Hepatocyte (in vitro differentiated cells): Measurements from ENCODE around the gene OSBPL3. TPM values are rescaled to one million over a fixed set of nuclear protein-coding genes. Genes with fewer than 3 reads are reported as not detected.

ENCODE experiments used
- DNase-seq: peaks from one replicate; pipeline ENCODE4 v3.0.0-alpha.2; 2016; ENCODE audit warnings: low spot score
- H2AFZ ChIP-seq: fragments of 200-600 bp; sonication (generic); 2 replicates; pipeline ENCODE4 v1.6.0; 2016; ENCODE audit warnings: antibody characterized with exemption, mild to moderate bottlenecking
- H3K27ac ChIP-seq: fragments of 200-600 bp; sonication (generic); 2 replicates; pipeline ENCODE4 v1.5.1; 2016; ENCODE audit warnings: mild to moderate bottlenecking
- H3K27me3 ChIP-seq: fragments of 200-600 bp; sonication (generic); 2 replicates; pipeline ENCODE4 v1.6.1; 2016
- H3K36me3 ChIP-seq: fragments of 200-600 bp; sonication (generic); replicated peaks from 2 replicates; pipeline ENCODE4 v1.5.1; 2016; ENCODE audit warnings: low read depth; ENCODE audit not compliant: insufficient read depth
- H3K4me1 ChIP-seq: fragments of 200-600 bp; sonication (generic); 2 replicates; pipeline ENCODE4 v1.5.1; 2016; ENCODE audit warnings: mild to moderate bottlenecking, moderate library complexity; ENCODE audit not compliant: insufficient read depth
- H3K4me2 ChIP-seq: fragments of 200-600 bp; sonication (generic); 2 replicates; pipeline ENCODE4 v1.6.0; 2016
- H3K4me3 ChIP-seq: fragments of 200-600 bp; sonication (generic); 2 replicates; pipeline ENCODE4 v1.5.1; 2016; ENCODE audit warnings: mild to moderate bottlenecking
- H3K79me2 ChIP-seq: fragments of 200-600 bp; sonication (generic); 2 replicates; pipeline ENCODE4 v1.6.0; 2017; ENCODE audit warnings: mild to moderate bottlenecking
- H3K9me2 ChIP-seq: fragments of 200-600 bp; sonication (generic); replicated peaks from 2 replicates; pipeline ENCODE4 v1.6.0; 2017; ENCODE audit warnings: mild to moderate bottlenecking; ENCODE audit not compliant: insufficient read depth
- H3K9me3 ChIP-seq: fragments of 200-600 bp; sonication (generic); 2 replicates; pipeline ENCODE4 v1.5.1; 2016; ENCODE audit warnings: low read depth, mild to moderate bottlenecking
- H4K20me1 ChIP-seq: fragments of 200-600 bp; sonication (generic); 2 replicates; pipeline ENCODE4 v1.6.0; 2016; ENCODE audit warnings: mild to moderate bottlenecking; ENCODE audit not compliant: insufficient read depth, poor library complexity, severe bottlenecking
- EZH2 ChIP-seq: fragments of 200-600 bp; sonication (generic); IDR thresholded peaks from 2 replicates; pipeline ENCODE4 v1.6.1; 2016; ENCODE audit warnings: antibody characterized with exemption, mild to moderate bottlenecking, borderline replicate concordance
- EZH2phosphoT487 ChIP-seq: fragments of 200-600 bp; sonication (generic); IDR thresholded peaks from one replicate; pipeline ENCODE4 v1.6.1; 2018; ENCODE audit warnings: antibody characterized with exemption, mild to moderate bottlenecking, low read depth, moderate library complexity; ENCODE audit not compliant: unreplicated experiment, severe bottlenecking
- WGBS: methylation state at CpG from one replicate; pipeline ENCODE4 v1.1.6; 2016; ENCODE audit warnings: low lambda C conversion rate; ENCODE audit errors: missing lambda C conversion rate; 5-methylcytosine and 5-hydroxymethylcytosine counted together
- polyA plus RNA-seq: library from polyadenylated mRNA; unstranded; fragments of >200 nt; fragmentation: Nextera tagmentation; extraction: Ambion mirVana; gene quantifications from 2 replicates; pipeline ENCODE4 v1.2.1, GENCODE V29; 2016
- total RNA-seq: library from RNA; depleted of rRNA; stranded (reverse); fragments of >200 nt; gene quantifications from 2 replicates; pipeline ENCODE4 v1.2.3, GENCODE V29; 2014
- TF ChIP-seq, protein P1 (sequence below): fragments of 200-600 bp; sonication (generic); IDR thresholded peaks from 2 replicates; pipeline ENCODE4 v1.5.1; 2016; ENCODE audit warnings: antibody characterized with exemption, mild to moderate bottlenecking; ENCODE audit not compliant: poor library complexity

Gene OSBPL3
- total and polyA plus RNA-seq, 2 experiments from 2014 or later: 11.4 to 18.0 TPM

DNA sequence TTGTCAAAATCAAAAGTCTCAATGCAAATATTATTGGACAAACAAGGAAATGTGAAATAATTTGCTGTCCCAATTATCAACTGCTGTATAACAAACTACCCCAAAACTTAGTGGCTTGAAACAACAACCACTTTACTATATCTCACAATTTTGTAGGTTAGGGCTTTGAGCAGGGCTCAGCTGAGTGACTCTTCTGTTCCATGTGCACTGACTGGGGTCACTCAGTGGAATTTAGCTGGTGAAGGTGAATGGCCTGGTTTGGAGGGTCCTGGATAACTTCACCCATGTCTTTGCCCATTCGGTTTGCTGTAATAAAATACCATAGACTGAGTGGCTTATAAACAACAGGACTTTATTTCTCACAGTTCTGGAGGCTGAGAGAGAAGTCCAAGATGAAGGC lies 219.0 kb downstream of the OSBPL3 start:
- H3K9me3 ChIP-seq: no peaks in the 10 kb centered on the region
- no peak overlapping the region for H2AFZ ChIP-seq
- DNase-seq: no peak
- H3K36me3 ChIP-seq: no peaks in the 10 kb centered on the region
- WGBS: 77% methylated on average over 1 of the region's 1 CpG
- no peak overlapping the region for H3K27ac ChIP-seq
- H3K4me2 ChIP-seq: no peak overlapping the region
- TF ChIP-seq, protein P1, sequence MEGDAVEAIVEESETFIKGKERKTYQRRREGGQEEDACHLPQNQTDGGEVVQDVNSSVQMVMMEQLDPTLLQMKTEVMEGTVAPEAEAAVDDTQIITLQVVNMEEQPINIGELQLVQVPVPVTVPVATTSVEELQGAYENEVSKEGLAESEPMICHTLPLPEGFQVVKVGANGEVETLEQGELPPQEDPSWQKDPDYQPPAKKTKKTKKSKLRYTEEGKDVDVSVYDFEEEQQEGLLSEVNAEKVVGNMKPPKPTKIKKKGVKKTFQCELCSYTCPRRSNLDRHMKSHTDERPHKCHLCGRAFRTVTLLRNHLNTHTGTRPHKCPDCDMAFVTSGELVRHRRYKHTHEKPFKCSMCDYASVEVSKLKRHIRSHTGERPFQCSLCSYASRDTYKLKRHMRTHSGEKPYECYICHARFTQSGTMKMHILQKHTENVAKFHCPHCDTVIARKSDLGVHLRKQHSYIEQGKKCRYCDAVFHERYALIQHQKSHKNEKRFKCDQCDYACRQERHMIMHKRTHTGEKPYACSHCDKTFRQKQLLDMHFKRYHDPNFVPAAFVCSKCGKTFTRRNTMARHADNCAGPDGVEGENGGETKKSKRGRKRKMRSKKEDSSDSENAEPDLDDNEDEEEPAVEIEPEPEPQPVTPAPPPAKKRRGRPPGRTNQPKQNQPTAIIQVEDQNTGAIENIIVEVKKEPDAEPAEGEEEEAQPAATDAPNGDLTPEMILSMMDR: no peak
- TF ChIP-seq EZH2 (no peak), EZH2phosphoT487 (no peak)
- H4K20me1 ChIP-seq: no peaks in the 10 kb centered on the region
- no peaks in the 10 kb centered on the region for H3K79me2 ChIP-seq
- no peaks in the 10 kb centered on the region for H3K9me2 ChIP-seq
- H3K27me3 ChIP-seq: no peaks in the 10 kb centered on the region
- peaks cover 8% of the 10 kb centered on the region for H3K4me1 ChIP-seq
- H3K4me3 ChIP-seq: no peak overlapping the region

DNA sequence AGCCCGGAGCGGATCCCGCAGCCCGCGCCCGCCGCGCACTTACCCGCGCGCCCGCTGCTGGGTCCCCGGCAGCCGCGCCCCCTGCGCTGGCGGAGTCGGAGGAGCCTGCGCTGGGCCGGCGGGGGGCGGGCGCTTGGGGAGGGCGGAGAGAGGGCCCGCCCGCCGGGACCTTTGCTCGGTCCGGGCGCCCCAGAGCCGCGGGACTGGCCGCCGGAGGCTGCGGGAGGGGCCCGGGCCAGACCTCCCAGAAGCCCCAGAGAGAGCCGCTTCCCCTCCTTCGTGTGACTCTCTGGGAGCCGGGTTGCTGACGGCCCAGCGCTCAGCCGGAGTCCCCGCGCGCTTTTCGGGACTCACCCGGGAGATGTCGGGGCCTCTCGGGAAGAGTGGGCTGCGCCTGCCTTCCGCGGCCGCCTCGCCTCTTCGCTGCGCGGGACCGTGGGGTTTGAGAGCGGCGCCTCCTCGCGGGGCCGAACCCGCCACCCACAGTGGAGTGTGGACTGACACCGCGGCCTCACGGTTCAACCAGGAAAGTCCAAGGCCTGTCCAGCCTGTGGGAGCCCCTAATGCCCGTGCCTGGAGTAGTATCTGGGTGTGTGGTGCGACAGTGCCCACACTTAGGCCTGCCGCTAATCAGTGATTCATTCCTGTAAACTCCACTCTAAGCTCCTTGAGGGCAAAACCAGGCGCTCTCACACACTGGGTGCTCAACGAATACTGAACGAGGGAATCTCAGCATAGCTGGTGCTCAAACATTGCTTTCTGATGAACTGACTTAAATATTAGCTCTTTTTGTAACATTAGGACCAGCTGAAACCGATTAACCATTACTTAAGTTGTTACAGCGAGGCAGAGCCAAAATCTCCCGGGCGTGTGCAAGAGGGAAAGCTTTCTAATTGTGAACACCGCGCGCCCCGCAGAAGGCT lies 222.4 kb downstream of the OSBPL3 start, which contains the start of gene GSDME:
GSDME (minus strand) TSS at position 112 of the 923 bp plus-strand sequence. CDS start 7,690 bp downstream, outside the sequence.
- no peaks in the 10 kb centered on the region for H3K27me3 ChIP-seq
- peak within 1 kb of the TSS; percentile 81 for H3K4me3 ChIP-seq
- H4K20me1 ChIP-seq: no peaks in the 10 kb centered on the region
- H3K27ac ChIP-seq: peak within 1 kb of the TSS; percentile 99
- WGBS: 14% methylated on average over 48 of the region's 81 CpGs
- peak within 1 kb of the TSS; percentile 88 for H2AFZ ChIP-seq
- H3K36me3 ChIP-seq: no peaks in the 10 kb centered on the region
- H3K9me2 ChIP-seq: no peaks in the 10 kb centered on the region
- H3K4me2 ChIP-seq: peak within 1 kb of the TSS; percentile 82
- peaks cover 18% of the 10 kb centered on the region for H3K79me2 ChIP-seq
- no peaks in the 10 kb centered on the region for H3K9me3 ChIP-seq
- DNase-seq: peak; percentile 90
- peaks cover 13% of the 10 kb centered on the region for H3K4me1 ChIP-seq
- TF ChIP-seq, protein P1: peak; percentile 11
- TF ChIP-seq EZH2phosphoT487: no peak
- no peak for TF ChIP-seq EZH2

- H3K27me3 ChIP-seq: no peaks in the 10 kb centered on the region
- H3K9me3 ChIP-seq: no peaks in the 10 kb centered on the region
- WGBS: 9% methylated on average over 23 of the region's 54 CpGs
- H3K9me2 ChIP-seq: no peaks in the 10 kb centered on the region
- H2AFZ ChIP-seq: peak overlapping the region; percentile 88
- TF ChIP-seq, protein P1: no peak
- no peak for TF ChIP-seq EZH2
- TF ChIP-seq EZH2phosphoT487: no peak
- peak overlapping the region; percentile 82 for H3K4me2 ChIP-seq
- no peaks in the 10 kb centered on the region for H4K20me1 ChIP-seq
- H3K79me2 ChIP-seq: peaks cover 18% of the 10 kb centered on the region
- H3K4me3 ChIP-seq: peak overlapping the region; percentile 81
- DNase-seq: peak; percentile 58
- peak overlapping the region; percentile 99 for H3K27ac ChIP-seq
- peaks cover 13% of the 10 kb centered on the region for H3K4me1 ChIP-seq
- no peaks in the 10 kb centered on the region for H3K36me3 ChIP-seq
These were observed 223.2 kb downstream of the OSBPL3 start for GRCh38 chr7:24756545-24757352.
